ENCODE data around the gene SLC7A6OS.

SLC7A6OS gene

DNA sequence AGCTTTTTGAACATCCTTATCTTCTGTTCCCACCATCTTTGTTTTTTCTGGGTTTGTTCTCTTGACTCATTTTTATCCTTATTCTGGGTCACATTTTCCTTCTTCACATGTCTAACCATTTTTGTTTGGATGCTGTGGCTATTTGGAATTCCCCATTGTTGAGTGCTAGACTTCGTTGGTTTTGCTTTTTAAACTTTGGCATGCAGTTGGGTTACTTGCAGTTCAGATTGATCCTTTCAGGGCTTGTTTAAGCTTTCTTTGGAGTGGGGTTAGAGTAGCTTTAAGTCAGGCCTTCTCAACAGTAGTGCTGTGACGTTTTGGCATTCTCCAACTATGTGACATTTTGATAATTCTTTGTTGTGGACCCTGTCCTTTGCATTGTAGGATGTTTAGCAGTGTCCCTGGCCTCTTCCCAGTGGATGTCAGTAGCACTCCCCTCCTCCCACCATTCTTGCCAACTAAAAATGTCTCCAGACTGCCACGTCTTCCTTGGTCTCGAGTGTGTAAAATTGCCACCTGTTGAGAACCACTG lies 21.2 kb upstream of the SLC7A6OS start:
- Mint-ChIP-seq H3K27me3 (ENCODE audit: low read depth) (no peaks in the 10 kb centered on the region), H3K36me3 (ENCODE audit: low read depth) (peaks cover 47% of the 10 kb centered on the region), H3K27ac (peak overlapping the region; percentile 88), H3K4me1 (ENCODE audit: low read depth) (peaks cover 20% of the 10 kb centered on the region), H3K4me3 (peak overlapping the region; percentile 70), H3K9me3 (no peaks in the 10 kb centered on the region)
- DNase-seq (ENCODE audit: low spot score) = no peak

DNA sequence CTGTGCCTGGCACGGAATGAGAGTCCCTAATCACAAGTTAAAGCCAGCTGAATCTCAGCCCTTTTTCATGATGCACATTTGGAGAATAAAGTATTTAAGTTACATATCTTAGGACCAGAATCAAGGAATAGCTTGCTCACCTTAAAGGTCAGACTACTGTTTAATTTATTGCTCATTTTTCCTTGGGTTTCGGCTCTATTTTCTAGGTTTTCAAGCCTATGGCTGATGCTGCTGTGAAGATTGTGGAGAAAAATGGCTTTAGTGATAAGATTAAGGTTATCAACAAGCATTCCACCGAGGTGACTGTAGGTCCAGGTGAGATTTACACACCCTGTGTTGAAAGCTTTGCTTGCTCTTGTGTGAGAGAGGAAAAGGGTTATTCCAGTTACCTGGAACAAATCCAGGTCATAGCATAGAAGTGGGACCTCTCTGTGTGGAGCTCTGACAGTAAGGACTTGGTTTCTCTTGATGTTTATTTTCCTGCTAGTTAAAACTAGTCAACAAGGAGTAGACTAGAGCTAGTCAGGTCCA lies 18.2 kb upstream of the SLC7A6OS start:
- peaks cover 20% of the 10 kb centered on the region for H3K4me1 Mint-ChIP-seq (ENCODE audit: low read depth)
- peaks cover 38% of the 10 kb centered on the region for H3K36me3 Mint-ChIP-seq (ENCODE audit: low read depth)
- no peaks in the 10 kb centered on the region for H3K9me3 Mint-ChIP-seq
- no peak overlapping the region for H3K4me3 Mint-ChIP-seq
- no peaks in the 10 kb centered on the region for H3K27me3 Mint-ChIP-seq (ENCODE audit: low read depth)
- H3K27ac Mint-ChIP-seq = no peak overlapping the region
- DNase-seq (ENCODE audit: low spot score) = no peak

DNA sequence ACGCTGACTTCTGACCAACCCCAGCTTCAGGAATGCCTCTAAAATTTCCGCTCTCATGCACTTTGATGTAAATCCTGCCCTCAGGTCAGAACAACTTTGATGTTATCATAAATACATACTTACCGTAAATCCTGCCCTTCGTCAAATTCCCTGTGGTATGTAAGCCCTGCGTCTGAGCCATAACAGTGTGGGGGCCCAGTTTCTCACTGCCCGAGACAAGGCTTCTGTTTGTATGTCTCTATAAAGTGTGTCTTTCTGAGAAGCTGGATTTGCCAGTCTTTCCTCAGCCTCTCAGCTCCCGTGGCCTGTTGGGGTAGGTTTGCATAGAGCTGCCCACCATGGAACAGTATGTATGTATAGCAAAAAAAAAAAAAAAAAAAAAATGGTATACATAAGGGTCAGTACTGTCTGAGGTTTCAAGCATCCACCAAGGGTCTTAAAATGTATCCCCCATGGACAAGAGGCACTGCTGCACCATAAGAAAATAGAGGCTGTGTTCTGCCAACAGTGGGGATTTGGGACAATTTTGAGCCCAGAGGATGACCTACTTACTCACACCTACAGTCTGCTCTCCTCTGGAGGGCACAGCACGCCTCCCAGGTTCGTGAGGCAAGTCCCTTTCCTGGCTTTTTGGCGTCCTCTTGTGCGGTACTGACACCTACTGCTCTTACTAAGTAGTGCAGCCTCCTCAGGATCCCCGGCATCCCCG lies 17.6 kb upstream of the SLC7A6OS start:
- Mint-ChIP-seq H3K9me3 (no peaks in the 10 kb centered on the region), H3K36me3 (ENCODE audit: low read depth) (peaks cover 42% of the 10 kb centered on the region), H3K4me3 (no peak overlapping the region), H3K27ac (no peak overlapping the region), H3K27me3 (ENCODE audit: low read depth) (no peaks in the 10 kb centered on the region), H3K4me1 (ENCODE audit: low read depth) (peaks cover 20% of the 10 kb centered on the region)
- peak; percentile 73 for DNase-seq (ENCODE audit: low spot score)

DNA sequence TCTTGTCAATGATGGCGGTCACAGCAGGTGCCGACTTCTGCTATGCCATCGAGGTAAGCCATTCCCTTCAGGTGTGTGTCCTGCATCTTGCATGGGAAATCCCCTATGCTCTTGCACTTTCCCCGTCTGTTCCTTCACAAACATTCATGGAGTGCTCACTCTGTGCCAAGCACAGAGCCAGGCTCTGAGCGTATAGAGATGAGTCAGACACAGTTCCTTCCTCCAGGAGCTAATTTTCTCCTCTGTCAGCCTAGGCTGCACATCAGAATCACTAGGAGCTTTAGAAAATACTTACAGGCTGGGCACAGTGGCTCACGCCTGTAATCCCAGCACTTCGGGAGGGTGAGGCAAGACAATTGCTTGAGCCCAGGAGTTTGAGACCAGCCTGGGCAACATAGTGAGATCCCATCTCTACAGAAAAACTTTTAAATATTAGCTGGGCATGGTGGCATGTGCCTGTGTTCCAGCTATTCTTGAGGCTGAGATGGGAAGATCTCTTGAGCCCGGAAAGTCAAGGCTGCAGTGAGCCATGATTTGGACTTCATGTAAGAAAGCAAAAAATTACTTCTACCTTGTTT lies 14.1 kb upstream of the SLC7A6OS start:
- Mint-ChIP-seq H3K9me3 (no peaks in the 10 kb centered on the region), H3K36me3 (ENCODE audit: low read depth) (peaks cover 33% of the 10 kb centered on the region), H3K27ac (no peak overlapping the region), H3K4me1 (ENCODE audit: low read depth) (peaks cover 10% of the 10 kb centered on the region), H3K27me3 (ENCODE audit: low read depth) (no peaks in the 10 kb centered on the region), H3K4me3 (no peak overlapping the region)
- DNase-seq (ENCODE audit: low spot score) = no peak

DNA sequence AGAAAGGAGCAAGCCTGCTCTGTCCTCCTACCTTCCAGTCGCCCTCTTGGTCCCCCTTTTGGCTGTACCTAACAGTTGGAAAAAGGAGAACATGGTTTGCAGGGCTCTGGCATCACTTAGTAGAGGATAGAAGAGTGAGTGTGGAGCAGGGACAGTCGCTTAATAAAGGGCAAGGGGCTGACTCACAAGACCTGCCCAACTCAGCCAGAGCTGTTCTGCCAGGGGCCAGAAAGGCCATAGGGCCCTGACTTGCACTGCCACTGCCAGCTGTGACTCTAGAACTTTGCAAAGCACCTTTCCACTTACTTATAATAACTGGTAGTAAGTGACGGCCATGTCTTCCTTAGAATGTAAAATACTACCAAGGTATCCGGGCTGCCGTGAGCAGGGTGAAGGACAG lies 13.6 kb upstream of the SLC7A6OS start:
- Mint-ChIP-seq H3K27ac (no peak overlapping the region), H3K4me1 (ENCODE audit: low read depth) (peaks cover 10% of the 10 kb centered on the region), H3K36me3 (ENCODE audit: low read depth) (peaks cover 34% of the 10 kb centered on the region), H3K27me3 (ENCODE audit: low read depth) (no peaks in the 10 kb centered on the region), H3K4me3 (no peak overlapping the region), H3K9me3 (no peaks in the 10 kb centered on the region)
- no peak for DNase-seq (ENCODE audit: low spot score)

DNA sequence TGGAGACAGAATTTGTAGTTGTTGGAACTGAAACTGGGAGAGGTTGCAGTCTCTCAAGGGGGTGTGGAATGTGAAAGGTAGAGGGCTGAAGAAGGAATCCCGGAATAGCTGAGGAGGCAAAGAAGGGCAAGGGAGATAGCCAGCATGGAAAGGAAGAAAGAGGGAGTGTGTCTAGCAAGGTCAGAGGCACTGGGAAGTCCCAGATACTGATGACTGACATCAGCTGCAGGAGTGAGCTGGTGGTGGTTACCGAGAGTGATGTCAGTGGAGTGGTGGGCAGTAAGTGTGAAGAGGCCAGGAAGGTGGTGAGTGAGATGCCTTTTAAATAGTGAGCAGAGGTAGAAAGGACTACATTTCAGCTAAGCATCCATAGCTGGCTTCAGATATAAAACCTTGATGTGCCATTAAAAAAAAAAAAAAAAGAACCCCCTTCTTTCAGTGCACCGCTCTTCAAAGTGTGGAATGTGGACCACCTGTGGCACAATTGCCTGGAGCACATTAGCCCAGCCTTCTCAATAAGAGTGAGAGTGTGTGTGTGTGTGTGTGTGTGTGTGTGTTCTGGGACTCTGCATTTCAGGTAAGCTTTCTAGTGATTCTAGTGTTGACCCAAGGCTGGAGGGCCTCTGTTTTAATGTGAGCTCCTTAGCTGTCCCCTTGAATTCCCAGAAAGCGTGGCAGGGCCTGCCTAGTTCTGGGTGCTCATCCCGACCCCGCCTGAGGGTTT lies 8.6 kb upstream of the SLC7A6OS start:
- peak overlapping the region; percentile 63 for H3K27ac Mint-ChIP-seq
- H3K27me3 Mint-ChIP-seq (ENCODE audit: low read depth) = no peaks in the 10 kb centered on the region
- H3K36me3 Mint-ChIP-seq (ENCODE audit: low read depth) = peaks cover 41% of the 10 kb centered on the region
- peaks cover 22% of the 10 kb centered on the region for H3K4me1 Mint-ChIP-seq (ENCODE audit: low read depth)
- H3K9me3 Mint-ChIP-seq = no peaks in the 10 kb centered on the region
- no peak overlapping the region for H3K4me3 Mint-ChIP-seq
- DNase-seq (ENCODE audit: low spot score) = peak; percentile 76

DNA sequence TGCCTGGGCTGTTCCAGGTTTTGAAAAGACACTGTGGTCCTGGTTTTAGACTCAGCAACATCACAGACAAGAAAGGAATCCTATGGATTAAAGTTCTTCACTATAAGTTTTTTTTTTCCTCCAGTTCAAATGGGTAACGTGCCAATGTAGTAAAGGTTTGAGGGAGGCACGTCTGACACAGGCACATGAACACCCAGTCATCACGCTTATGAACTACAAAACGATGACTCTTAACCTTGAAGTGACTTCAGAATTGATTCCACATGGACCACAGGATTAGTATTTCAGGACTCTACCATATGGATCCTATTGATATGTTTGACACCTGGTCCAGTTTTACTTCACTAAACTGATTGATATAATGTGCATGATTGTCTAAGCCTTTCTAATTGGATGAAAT lies 2.4 kb upstream of the SLC7A6OS start:
- H3K27me3 Mint-ChIP-seq (ENCODE audit: low read depth) = no peaks in the 10 kb centered on the region
- H3K4me1 Mint-ChIP-seq (ENCODE audit: low read depth) = peaks cover 37% of the 10 kb centered on the region
- H3K4me3 Mint-ChIP-seq = no peak overlapping the region
- no peaks in the 10 kb centered on the region for H3K9me3 Mint-ChIP-seq
- peaks cover 31% of the 10 kb centered on the region for H3K36me3 Mint-ChIP-seq (ENCODE audit: low read depth)
- no peak for DNase-seq (ENCODE audit: low spot score)
- H3K27ac Mint-ChIP-seq = no peak overlapping the region

DNA sequence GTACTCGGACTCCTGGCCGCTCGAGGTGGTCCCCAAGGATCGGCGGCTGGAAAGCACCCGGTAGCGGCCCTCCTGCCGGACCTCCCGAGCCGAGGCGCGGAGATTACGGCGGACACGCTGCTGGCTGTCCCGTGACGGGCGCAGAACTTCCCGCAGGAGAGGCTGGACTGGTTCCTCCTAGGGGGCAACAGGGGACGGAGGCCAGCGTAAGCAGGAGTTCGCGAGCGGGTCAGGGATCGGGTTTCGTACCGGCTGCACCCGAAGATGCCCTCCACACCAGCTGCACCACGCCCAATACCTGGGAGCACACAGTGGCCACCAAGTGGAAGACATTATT lies 341 bp downstream of the SLC7A6OS start:
- Mint-ChIP-seq H3K4me1 (ENCODE audit: low read depth) (peaks cover 34% of the 10 kb centered on the region), H3K27ac (peak overlapping the region; percentile 97)
- no peak for DNase-seq (ENCODE audit: low spot score)

DNA sequence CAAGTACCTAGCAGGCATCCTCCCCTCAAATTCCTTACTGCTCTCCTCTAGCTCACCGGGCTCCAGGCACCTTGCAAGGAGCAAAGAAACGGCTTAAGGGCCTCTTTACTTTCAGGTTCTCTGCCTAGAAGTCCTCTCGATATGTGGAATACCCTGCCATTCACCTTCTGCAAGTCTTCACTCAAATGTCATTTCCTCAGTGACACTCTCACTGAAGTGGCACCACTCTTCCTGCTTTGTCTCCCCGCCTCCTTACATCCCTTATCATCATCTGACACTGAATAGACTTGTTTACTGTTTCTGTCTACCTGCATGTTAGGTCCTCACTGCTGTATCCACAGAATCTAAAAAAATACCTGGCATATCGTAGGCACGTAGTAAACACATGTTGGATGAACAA lies 947 bp downstream of the SLC7A6OS start:
- no peaks in the 10 kb centered on the region for H3K27me3 Mint-ChIP-seq (ENCODE audit: low read depth)
- H3K27ac Mint-ChIP-seq = peak overlapping the region; percentile 97
- H3K4me1 Mint-ChIP-seq (ENCODE audit: low read depth) = peaks cover 30% of the 10 kb centered on the region
- peaks cover 36% of the 10 kb centered on the region for H3K36me3 Mint-ChIP-seq (ENCODE audit: low read depth)
- no peak for DNase-seq (ENCODE audit: low spot score)
- H3K9me3 Mint-ChIP-seq = no peaks in the 10 kb centered on the region
- peak overlapping the region; percentile 89 for H3K4me3 Mint-ChIP-seq

More for the DNA sequence above, 341 bp downstream of the SLC7A6OS start:
- no peaks in the 10 kb centered on the region for H3K9me3 Mint-ChIP-seq
- no peaks in the 10 kb centered on the region for H3K27me3 Mint-ChIP-seq (ENCODE audit: low read depth)
- peaks cover 30% of the 10 kb centered on the region for H3K36me3 Mint-ChIP-seq (ENCODE audit: low read depth)
- peak overlapping the region; percentile 89 for H3K4me3 Mint-ChIP-seq

DNA sequence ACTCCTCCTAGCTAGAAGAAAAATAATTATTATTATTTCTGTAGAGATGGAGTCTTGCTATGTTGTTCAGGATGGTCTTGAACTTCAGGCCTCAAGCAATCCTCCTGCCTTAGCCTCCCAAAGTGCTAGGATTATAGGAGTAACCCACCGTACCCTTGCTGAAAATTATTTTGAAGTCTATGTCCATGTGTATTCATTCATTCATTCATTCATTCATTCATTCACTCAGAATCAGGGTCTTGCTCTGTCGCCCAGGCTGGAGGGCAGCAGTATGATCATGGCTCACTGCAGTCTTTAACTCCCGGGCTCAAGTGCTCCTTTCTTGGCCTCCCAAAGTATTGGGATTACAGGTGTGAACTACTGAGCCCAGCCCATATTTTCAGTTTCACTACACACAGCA lies 4.1 kb downstream of the SLC7A6OS start:
- Mint-ChIP-seq H3K4me3 (no peak overlapping the region), H3K27ac (no peak overlapping the region), H3K9me3 (no peaks in the 10 kb centered on the region), H3K4me1 (ENCODE audit: low read depth) (peaks cover 12% of the 10 kb centered on the region), H3K36me3 (ENCODE audit: low read depth) (peaks cover 50% of the 10 kb centered on the region), H3K27me3 (ENCODE audit: low read depth) (no peaks in the 10 kb centered on the region)
- no peak for DNase-seq (ENCODE audit: low spot score)

DNA sequence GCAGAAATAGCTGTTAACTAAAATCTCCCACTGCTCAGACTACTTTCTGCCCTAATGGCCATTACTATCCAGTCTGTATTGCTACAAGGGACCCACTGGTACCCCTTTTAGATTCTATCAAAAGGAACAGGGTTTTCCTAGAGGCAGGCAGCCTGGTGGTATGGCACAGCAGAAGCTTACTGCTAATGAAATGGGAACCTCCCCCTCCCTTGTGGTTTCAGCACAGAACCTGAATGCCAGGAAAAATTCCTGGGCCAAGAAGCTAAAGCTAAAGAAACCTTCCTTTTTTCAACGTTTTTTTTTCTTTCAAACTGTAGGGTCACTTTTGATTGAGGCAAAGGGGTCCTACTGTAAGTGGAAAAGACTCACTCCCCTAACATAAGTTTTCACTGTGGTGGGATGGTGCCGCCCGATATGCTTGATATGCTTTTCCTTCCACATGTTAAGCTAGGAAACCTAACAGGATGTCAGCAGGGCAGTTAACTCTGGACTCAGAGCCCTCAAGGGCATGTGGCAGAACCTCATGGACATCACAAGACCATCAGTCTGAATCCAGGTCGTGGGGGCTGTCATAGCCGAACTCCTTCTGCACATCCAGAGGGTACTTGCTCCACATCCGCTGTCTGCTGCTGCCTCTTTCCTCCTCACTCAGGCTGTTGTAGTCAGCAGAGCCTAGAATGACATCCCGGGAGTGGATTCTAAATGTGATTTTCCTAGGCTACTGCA lies 9.8 kb downstream of the SLC7A6OS start:
- Mint-ChIP-seq H3K36me3 (ENCODE audit: low read depth) (peaks cover 76% of the 10 kb centered on the region), H3K4me3 (no peak overlapping the region), H3K4me1 (ENCODE audit: low read depth) (no peaks in the 10 kb centered on the region), H3K27ac (no peak overlapping the region), H3K9me3 (no peaks in the 10 kb centered on the region), H3K27me3 (ENCODE audit: low read depth) (no peaks in the 10 kb centered on the region)
- DNase-seq (ENCODE audit: low spot score) = no peak

DNA sequence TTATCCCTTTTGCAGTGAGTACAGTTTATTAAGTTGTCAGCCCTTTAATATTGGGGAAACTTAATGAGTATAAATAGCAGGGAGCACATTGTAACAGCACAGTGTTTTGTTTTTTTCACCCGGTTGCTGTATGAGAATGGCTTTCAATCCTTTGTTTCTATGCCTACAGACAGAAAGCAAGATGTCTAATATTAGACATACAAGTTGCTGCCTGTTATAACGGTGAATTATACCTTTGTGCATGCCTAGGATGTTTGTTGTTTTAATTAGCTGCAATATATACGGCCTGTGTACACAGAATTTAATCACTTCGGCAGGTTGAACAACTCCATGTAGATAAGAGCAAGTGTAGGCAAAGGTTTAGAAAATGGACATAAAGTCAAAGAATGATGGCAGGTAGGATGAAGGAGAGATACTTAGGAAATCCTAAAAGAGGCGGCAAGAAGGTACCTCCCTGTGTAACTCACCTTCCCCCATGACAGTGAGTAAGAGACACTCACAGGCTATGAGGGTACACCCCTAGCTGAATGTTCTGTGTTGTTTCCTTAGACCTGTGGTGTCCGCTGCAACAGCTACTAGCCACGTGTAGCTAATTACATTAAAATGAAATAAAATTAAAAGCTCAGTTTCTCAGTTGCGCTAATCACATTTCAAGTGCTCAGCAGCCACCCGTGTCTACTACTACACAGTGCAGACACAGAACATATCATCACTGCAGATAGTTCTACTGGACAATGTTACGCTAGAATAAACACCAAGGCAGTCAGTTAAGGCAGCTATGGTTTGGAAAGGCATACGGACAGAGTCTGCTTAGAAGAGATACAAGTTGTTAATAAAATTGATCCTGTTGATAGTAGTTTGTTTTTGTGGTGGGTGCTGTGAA lies 10.9 kb downstream of the SLC7A6OS start:
- Mint-ChIP-seq H3K27me3 (ENCODE audit: low read depth) (no peaks in the 10 kb centered on the region), H3K4me1 (ENCODE audit: low read depth) (no peaks in the 10 kb centered on the region), H3K9me3 (no peaks in the 10 kb centered on the region), H3K36me3 (ENCODE audit: low read depth) (peaks cover 77% of the 10 kb centered on the region), H3K4me3 (no peak overlapping the region), H3K27ac (peak overlapping the region; percentile 39)
- no peak for DNase-seq (ENCODE audit: low spot score)

Measured in T-helper 2 cell treated with Interferon-gamma antibody and Interleukin-4, amounts not matched to agents 5 μg/mL and 100 μg/mL, for 36 hours (primary cell).